ENCODE data around the gene BACH2.
A peak's percentile ranks its signal among the peaks of the same experiment; 100 is the strongest.

BACH2 gene

GRCh38 chr6:90216072-90216977, 80.3 kb downstream of the BACH2 start:
- H3K36me3 ChIP-seq (ENCODE audit: control insufficient read depth in 1 of 2, insufficient read depth in 2 of 2, low read depth in 1 of 2, low read length in 2 of 2): no peaks in the 10 kb centered on the region
- H3K4me1 ChIP-seq (ENCODE audit: control insufficient read depth, insufficient read depth, low read depth, low read length): peaks cover 12% of the 10 kb centered on the region
- H3K14ac ChIP-seq (ENCODE audit: low read length in 2 of 2): no peak overlapping the region
- H2BK15ac ChIP-seq (ENCODE audit: low read depth, poor library complexity, severe bottlenecking): no peak overlapping the region
- no peak overlapping the region for H3K4me3 ChIP-seq (ENCODE audit: insufficient read depth in 1 of 2, low read depth in 1 of 2, low read length in 2 of 2)
- H3K18ac ChIP-seq (ENCODE audit: low read depth in 1 of 2, low read length in 2 of 2): no peak overlapping the region
- peak overlapping the region in 1 of 2 experiments; percentile 2 for H3K4ac ChIP-seq (ENCODE audit: low read depth in 1 of 2, low read length in 2 of 2)
- H3K4me2 ChIP-seq (ENCODE audit: low read length, poor library complexity, severe bottlenecking): no peak overlapping the region
- H3K9me3 ChIP-seq (ENCODE audit: control insufficient read depth, low read length): no peaks in the 10 kb centered on the region
- no peak overlapping the region for H2BK120ac ChIP-seq (ENCODE audit: low read depth, low read length)
- no peaks in the 10 kb centered on the region for H3K79me1 ChIP-seq (replicated peaks; ENCODE audit: low read length, poor library complexity, severe bottlenecking)
- peak overlapping the region; percentile 76 for H3K27ac ChIP-seq (ENCODE audit: low read length, poor library complexity, severe bottlenecking)
- H4K91ac ChIP-seq (ENCODE audit: low read length): no peak overlapping the region
- peak overlapping the region; percentile 5 for H4K8ac ChIP-seq (ENCODE audit: low read length)
- peak; percentile 82 for DNase-seq
- H2AK5ac ChIP-seq (ENCODE audit: low read length, severe bottlenecking): peak overlapping the region; percentile 53
- H3K27me3 ChIP-seq (ENCODE audit: control insufficient read depth in 1 of 2, insufficient read depth in 1 of 2, low read length in 2 of 2): no peaks in the 10 kb centered on the region
- no peak overlapping the region for H3K23ac ChIP-seq (ENCODE audit: low read length in 2 of 2)
- WGBS: 40% methylated on average over 14 of the region's 14 CpGs
- peak overlapping the region; percentile 19 for H2BK5ac ChIP-seq (ENCODE audit: low read depth, low read length, poor library complexity, severe bottlenecking)
- no peak overlapping the region for H2AFZ ChIP-seq (ENCODE audit: low read depth, low read length)
- no peak overlapping the region for H3K9ac ChIP-seq (ENCODE audit: low read length)
- H2BK12ac ChIP-seq (ENCODE audit: low read length in 2 of 2): peak overlapping the region in 1 of 2 experiments; percentile 27

GRCh38 chr6:90214966-90215365, 81.7 kb downstream of the BACH2 start:
- Histone ChIP-seq H3K4ac (ENCODE audit: low read depth in 1 of 2, low read length in 2 of 2) (no peak overlapping the region), H3K9ac (ENCODE audit: low read length) (no peak overlapping the region), H3K9me3 (ENCODE audit: control insufficient read depth, low read length) (no peaks in the 10 kb centered on the region), H2BK5ac (ENCODE audit: low read depth, low read length, poor library complexity, severe bottlenecking) (no peak overlapping the region), H3K27me3 (ENCODE audit: control insufficient read depth in 1 of 2, insufficient read depth in 1 of 2, low read length in 2 of 2) (no peaks in the 10 kb centered on the region), H3K18ac (ENCODE audit: low read depth in 1 of 2, low read length in 2 of 2) (no peak overlapping the region), H3K4me1 (ENCODE audit: control insufficient read depth, insufficient read depth, low read depth, low read length) (peaks cover 12% of the 10 kb centered on the region), H3K27ac (ENCODE audit: low read length, poor library complexity, severe bottlenecking) (no peak overlapping the region), H3K79me1 (replicated peaks; ENCODE audit: low read length, poor library complexity, severe bottlenecking) (no peaks in the 10 kb centered on the region), H4K91ac (ENCODE audit: low read length) (no peak overlapping the region), H4K8ac (ENCODE audit: low read length) (no peak overlapping the region), H2BK12ac (ENCODE audit: low read length in 2 of 2) (no peak overlapping the region), H3K14ac (ENCODE audit: low read length in 2 of 2) (no peak overlapping the region), H3K4me3 (ENCODE audit: insufficient read depth in 1 of 2, low read depth in 1 of 2, low read length in 2 of 2) (no peak overlapping the region), H2AK5ac (ENCODE audit: low read length, severe bottlenecking) (no peak overlapping the region), H2AFZ (ENCODE audit: low read depth, low read length) (no peak overlapping the region), H2BK15ac (ENCODE audit: low read depth, poor library complexity, severe bottlenecking) (no peak overlapping the region), H3K23ac (ENCODE audit: low read length in 2 of 2) (no peak overlapping the region), H2BK120ac (ENCODE audit: low read depth, low read length) (no peak overlapping the region), H3K4me2 (ENCODE audit: low read length, poor library complexity, severe bottlenecking) (no peak overlapping the region), H3K36me3 (ENCODE audit: control insufficient read depth in 1 of 2, insufficient read depth in 2 of 2, low read depth in 1 of 2, low read length in 2 of 2) (no peaks in the 10 kb centered on the region)
- no peak for DNase-seq
- 100% methylated on average over 1 of the region's 1 CpG for WGBS

GRCh38 chr6:90214461-90214860, 82.2 kb downstream of the BACH2 start:
- no peak overlapping the region for H3K23ac ChIP-seq (ENCODE audit: low read length in 2 of 2)
- H3K79me1 ChIP-seq (replicated peaks; ENCODE audit: low read length, poor library complexity, severe bottlenecking): no peaks in the 10 kb centered on the region
- no CpG with 5 or more reads among the region's 2 CpGs for WGBS
- peaks cover 10% of the 10 kb centered on the region for H3K4me1 ChIP-seq (ENCODE audit: control insufficient read depth, insufficient read depth, low read depth, low read length)
- H2BK15ac ChIP-seq (ENCODE audit: low read depth, poor library complexity, severe bottlenecking): no peak overlapping the region
- no peak overlapping the region for H3K18ac ChIP-seq (ENCODE audit: low read depth in 1 of 2, low read length in 2 of 2)
- H3K4me3 ChIP-seq (ENCODE audit: insufficient read depth in 1 of 2, low read depth in 1 of 2, low read length in 2 of 2): no peak overlapping the region
- no peak overlapping the region for H2AFZ ChIP-seq (ENCODE audit: low read depth, low read length)
- no peak overlapping the region for H3K4me2 ChIP-seq (ENCODE audit: low read length, poor library complexity, severe bottlenecking)
- no peak overlapping the region for H2BK5ac ChIP-seq (ENCODE audit: low read depth, low read length, poor library complexity, severe bottlenecking)
- H3K14ac ChIP-seq (ENCODE audit: low read length in 2 of 2): no peak overlapping the region
- H4K91ac ChIP-seq (ENCODE audit: low read length): no peak overlapping the region
- no peak for DNase-seq
- H3K27ac ChIP-seq (ENCODE audit: low read length, poor library complexity, severe bottlenecking): no peak overlapping the region
- H3K4ac ChIP-seq (ENCODE audit: low read depth in 1 of 2, low read length in 2 of 2): no peak overlapping the region
- H3K27me3 ChIP-seq (ENCODE audit: control insufficient read depth in 1 of 2, insufficient read depth in 1 of 2, low read length in 2 of 2): no peaks in the 10 kb centered on the region
- no peak overlapping the region for H2BK120ac ChIP-seq (ENCODE audit: low read depth, low read length)
- H4K8ac ChIP-seq (ENCODE audit: low read length): no peak overlapping the region
- no peaks in the 10 kb centered on the region for H3K9me3 ChIP-seq (ENCODE audit: control insufficient read depth, low read length)
- H2AK5ac ChIP-seq (ENCODE audit: low read length, severe bottlenecking): no peak overlapping the region
- no peak overlapping the region for H2BK12ac ChIP-seq (ENCODE audit: low read length in 2 of 2)
- no peak overlapping the region for H3K9ac ChIP-seq (ENCODE audit: low read length)
- H3K36me3 ChIP-seq (ENCODE audit: control insufficient read depth in 1 of 2, insufficient read depth in 2 of 2, low read depth in 1 of 2, low read length in 2 of 2): no peaks in the 10 kb centered on the region

- Histone ChIP-seq H3K4me2 (ENCODE audit: low read length, poor library complexity, severe bottlenecking) (no peak overlapping the region), H4K8ac (ENCODE audit: low read length) (no peak overlapping the region), H3K4ac (ENCODE audit: low read depth in 1 of 2, low read length in 2 of 2) (no peak overlapping the region), H3K18ac (ENCODE audit: low read depth in 1 of 2, low read length in 2 of 2) (no peak overlapping the region), H3K27ac (ENCODE audit: low read length, poor library complexity, severe bottlenecking) (no peak overlapping the region), H2BK15ac (ENCODE audit: low read depth, poor library complexity, severe bottlenecking) (no peak overlapping the region), H2BK12ac (ENCODE audit: low read length in 2 of 2) (no peak overlapping the region), H3K23ac (ENCODE audit: low read length in 2 of 2) (no peak overlapping the region), H3K36me3 (ENCODE audit: control insufficient read depth in 1 of 2, insufficient read depth in 2 of 2, low read depth in 1 of 2, low read length in 2 of 2) (no peaks in the 10 kb centered on the region), H3K9ac (ENCODE audit: low read length) (no peak overlapping the region), H3K79me1 (replicated peaks; ENCODE audit: low read length, poor library complexity, severe bottlenecking) (no peaks in the 10 kb centered on the region), H3K14ac (ENCODE audit: low read length in 2 of 2) (no peak overlapping the region), H4K91ac (ENCODE audit: low read length) (no peak overlapping the region), H3K4me1 (ENCODE audit: control insufficient read depth, insufficient read depth, low read depth, low read length) (peaks cover 9% of the 10 kb centered on the region), H2AFZ (ENCODE audit: low read depth, low read length) (no peak overlapping the region), H3K9me3 (ENCODE audit: control insufficient read depth, low read length) (no peaks in the 10 kb centered on the region), H2AK5ac (ENCODE audit: low read length, severe bottlenecking) (no peak overlapping the region), H3K27me3 (ENCODE audit: control insufficient read depth in 1 of 2, insufficient read depth in 1 of 2, low read length in 2 of 2) (no peaks in the 10 kb centered on the region), H2BK5ac (ENCODE audit: low read depth, low read length, poor library complexity, severe bottlenecking) (no peak overlapping the region), H3K4me3 (ENCODE audit: insufficient read depth in 1 of 2, low read depth in 1 of 2, low read length in 2 of 2) (no peak overlapping the region), H2BK120ac (ENCODE audit: low read depth, low read length) (no peak overlapping the region)
- 75% methylated on average over 2 of the region's 3 CpGs for WGBS
- DNase-seq: no peak
These were observed 84.4 kb downstream of the BACH2 start for GRCh38 chr6:90212274-90212673.
